HTERT RPE-1 (cell line): ENCODE data around the gene RHOT1.
"Not testable (repeated sequence)": the region's sequence is repeated elsewhere in the genome, so short reads cannot be mapped to it uniquely, and the experiment has no call there.

ENCODE experiments used
- in situ Hi-C: fragments of 300-500 bp; cut with MboI; formaldehyde crosslinking; loops from 4 replicates; pipeline ENCODE4 v1.14.3; 2020; ENCODE audit warnings: low sequenced_read_pairs

Gene RHOT1

GRCh38 chr17:32142038-32142856 is at the start of gene RHOT1:
TSS of gene RHOT1 (plus strand) at chr17:32142502. CDS start at chr17:32142693, 191 bp downstream.
- in situ Hi-C loops = no loop called here

- in situ Hi-C loops = no loop called here
Observed at GRCh38 chr17:32099686-32100085, 42.6 kb upstream of the RHOT1 start.

GRCh38 chr17:32100323-32100722 is 42.0 kb upstream of the RHOT1 start:
- in situ Hi-C loops = not testable (repeated sequence)

- in situ Hi-C loops = no loop called here
Observed at GRCh38 chr17:32100971-32101631, 41.2 kb upstream of the RHOT1 start.

- in situ Hi-C loops = no loop called here
Observed at GRCh38 chr17:32102172-32102571, 40.1 kb upstream of the RHOT1 start.

- in situ Hi-C loops = no loop called here
Observed at GRCh38 chr17:32102646-32103186, 39.6 kb upstream of the RHOT1 start.

GRCh38 chr17:32103476-32104113 is 38.7 kb upstream of the RHOT1 start:
- in situ Hi-C loops = no loop called here

- in situ Hi-C loops = no loop called here
Observed at GRCh38 chr17:32104158-32104557, 38.1 kb upstream of the RHOT1 start.

GRCh38 chr17:32106471-32106981 is 35.8 kb upstream of the RHOT1 start:
- in situ Hi-C loops = not testable (repeated sequence)

GRCh38 chr17:32107194-32107593 is 35.1 kb upstream of the RHOT1 start:
- in situ Hi-C loops = not testable (repeated sequence)

GRCh38 chr17:32110596-32110995 is 31.7 kb upstream of the RHOT1 start:
- in situ Hi-C loops = no loop called here

- in situ Hi-C loops = no loop called here
Observed at GRCh38 chr17:32111141-32111771, 31.0 kb upstream of the RHOT1 start.

- in situ Hi-C loops = no loop called here
Observed at GRCh38 chr17:32112416-32112815, 29.9 kb upstream of the RHOT1 start.

GRCh38 chr17:32114536-32114935 is 27.8 kb upstream of the RHOT1 start:
- in situ Hi-C loops = no loop called here

GRCh38 chr17:32115546-32115945 is 26.8 kb upstream of the RHOT1 start:
- in situ Hi-C loops = not testable (repeated sequence)

GRCh38 chr17:32116937-32117336 is 25.4 kb upstream of the RHOT1 start:
- in situ Hi-C loops = no loop called here

- in situ Hi-C loops = no loop called here
Observed at GRCh38 chr17:32117399-32117798, 24.9 kb upstream of the RHOT1 start.

GRCh38 chr17:32118088-32118487 is 24.2 kb upstream of the RHOT1 start:
- in situ Hi-C loops = not testable (repeated sequence)

GRCh38 chr17:32118835-32119234 is 23.5 kb upstream of the RHOT1 start:
- in situ Hi-C loops = no loop called here

- in situ Hi-C loops = no loop called here
Observed at GRCh38 chr17:32120141-32120540, 22.2 kb upstream of the RHOT1 start.

GRCh38 chr17:32120716-32121115 is 21.6 kb upstream of the RHOT1 start:
- in situ Hi-C loops = no loop called here
